ENCODE data around the gene EMP3. TPM values are rescaled to one million over a fixed set of nuclear protein-coding genes. Genes with fewer than 3 reads are reported as not detected.

EMP3 gene
- total RNA-seq, 1 experiment from 2014 or later: 8.9 TPM

DNA sequence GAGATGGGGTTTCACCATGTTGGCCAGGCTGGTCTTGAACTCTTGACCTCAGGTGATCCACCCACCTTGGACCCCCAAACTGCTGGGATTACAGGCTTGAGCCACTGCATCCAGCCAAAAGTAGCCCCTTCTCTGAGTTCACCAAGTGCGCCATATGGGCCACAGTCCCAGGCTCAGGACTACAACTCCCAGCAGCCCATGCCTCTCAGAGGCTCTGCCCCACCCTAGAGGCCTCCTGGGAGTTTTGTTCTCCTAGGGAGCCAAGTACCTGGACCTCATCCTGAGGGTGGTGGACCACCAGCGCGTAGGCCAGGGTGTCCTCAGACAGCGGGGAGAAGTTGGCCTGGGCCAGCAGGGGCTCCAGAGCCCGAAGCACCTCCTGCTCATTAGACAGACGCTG, 19.5 kb downstream of the EMP3 start (continued):
- TF ChIP-seq, protein P1, sequence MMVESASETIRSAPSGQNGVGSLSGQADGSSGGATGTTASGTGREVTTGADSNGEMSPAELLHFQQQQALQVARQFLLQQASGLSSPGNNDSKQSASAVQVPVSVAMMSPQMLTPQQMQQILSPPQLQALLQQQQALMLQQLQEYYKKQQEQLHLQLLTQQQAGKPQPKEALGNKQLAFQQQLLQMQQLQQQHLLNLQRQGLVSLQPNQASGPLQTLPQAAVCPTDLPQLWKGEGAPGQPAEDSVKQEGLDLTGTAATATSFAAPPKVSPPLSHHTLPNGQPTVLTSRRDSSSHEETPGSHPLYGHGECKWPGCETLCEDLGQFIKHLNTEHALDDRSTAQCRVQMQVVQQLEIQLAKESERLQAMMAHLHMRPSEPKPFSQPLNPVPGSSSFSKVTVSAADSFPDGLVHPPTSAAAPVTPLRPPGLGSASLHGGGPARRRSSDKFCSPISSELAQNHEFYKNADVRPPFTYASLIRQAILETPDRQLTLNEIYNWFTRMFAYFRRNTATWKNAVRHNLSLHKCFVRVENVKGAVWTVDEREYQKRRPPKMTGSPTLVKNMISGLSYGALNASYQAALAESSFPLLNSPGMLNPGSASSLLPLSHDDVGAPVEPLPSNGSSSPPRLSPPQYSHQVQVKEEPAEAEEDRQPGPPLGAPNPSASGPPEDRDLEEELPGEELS (CRISPR knock-in tag; IDR thresholded peaks at IDR 0.05): no peak

DNA sequence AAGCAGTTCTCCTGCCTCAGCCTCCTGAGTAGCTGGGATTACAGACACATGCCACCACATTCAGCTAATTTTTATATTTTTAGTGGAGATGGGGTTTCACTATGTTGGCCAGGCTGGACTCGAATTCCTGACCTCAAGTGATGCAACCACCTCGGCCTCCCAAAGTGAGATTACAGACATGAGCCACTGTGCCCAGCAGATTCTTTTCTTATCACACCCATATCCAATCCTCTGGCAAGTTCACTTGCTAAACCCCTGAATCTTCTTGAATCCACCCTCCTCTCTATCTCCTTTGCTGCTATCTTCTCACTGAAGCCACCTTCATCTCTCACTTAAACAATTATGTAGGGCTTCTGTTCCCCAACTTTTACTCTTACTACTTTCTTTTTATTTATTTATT, 20.8 kb downstream of the EMP3 start:
- H3K4me1 Mint-ChIP-seq: peaks cover 4% of the 10 kb centered on the region; the same call in 1 of the 2 replicates
- ChIA-PET POLR2A (no interaction called here), CTCF (interaction anchor here (2.0 to 3.5 kb wide), 3 partner anchors 13 to 32 kb away, joined by 5 to 20 read pairs (median 11); no protein-coding TSS in a partner anchor)
- no peaks in the 10 kb centered on the region; the same call in 1 of the 2 replicates for H3K27me3 Mint-ChIP-seq (ENCODE audit: low read depth)
- ATAC-seq (no peak), DNase-seq (ENCODE audit: low spot score) (no peak)
- no peaks in the 10 kb centered on the region for H3K9me3 Mint-ChIP-seq
- no peaks in the 10 kb centered on the region for H3K36me3 Mint-ChIP-seq
- no peak overlapping the region for H3K27ac Mint-ChIP-seq
- no peak overlapping the region for H3K4me3 Mint-ChIP-seq
- TF ChIP-seq ZNF317 (CRISPR knock-in tag; IDR thresholded peaks at IDR 0.05; ENCODE audit: borderline replicate concordance, low read depth): no peak
- no peak for TF ChIP-seq IRF2 (CRISPR knock-in tag; IDR thresholded peaks at IDR 0.05; ENCODE audit: borderline replicate concordance, low read depth)
- TF ChIP-seq KAT7 (CRISPR knock-in tag; IDR thresholded peaks at IDR 0.05; ENCODE audit: borderline replicate concordance): no peak
- TF ChIP-seq MYBL2 (CRISPR knock-in tag; IDR thresholded peaks at IDR 0.05): no peak
- TF ChIP-seq ZNF396 (CRISPR knock-in tag; IDR thresholded peaks at IDR 0.05; ENCODE audit: borderline replicate concordance): no peak
- no peak for TF ChIP-seq TEAD4 (CRISPR knock-in tag; IDR thresholded peaks at IDR 0.05)
- TF ChIP-seq ATF1 (CRISPR knock-in tag; IDR thresholded peaks at IDR 0.05): no peak
- TF ChIP-seq TEAD1 (CRISPR knock-in tag; IDR thresholded peaks at IDR 0.05): no peak
- no peak for TF ChIP-seq ZNF138 (CRISPR knock-in tag; conservative IDR thresholded peaks at IDR 0.05)
- no peak for TF ChIP-seq ZNF423 (CRISPR knock-in tag; IDR thresholded peaks at IDR 0.05)
- TF ChIP-seq OVOL2 (CRISPR knock-in tag; IDR thresholded peaks at IDR 0.05; ENCODE audit: borderline replicate concordance): no peak
- TF ChIP-seq TCF7 (CRISPR knock-in tag; IDR thresholded peaks at IDR 0.05; ENCODE audit: low read depth): no peak
- no peak for TF ChIP-seq ETV6 (CRISPR knock-in tag; IDR thresholded peaks at IDR 0.05)
- TF ChIP-seq, protein P1 (CRISPR knock-in tag; IDR thresholded peaks at IDR 0.05): no peak
- TF ChIP-seq, protein P2, sequence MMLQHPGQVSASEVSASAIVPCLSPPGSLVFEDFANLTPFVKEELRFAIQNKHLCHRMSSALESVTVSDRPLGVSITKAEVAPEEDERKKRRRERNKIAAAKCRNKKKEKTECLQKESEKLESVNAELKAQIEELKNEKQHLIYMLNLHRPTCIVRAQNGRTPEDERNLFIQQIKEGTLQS (CRISPR knock-in tag; conservative IDR thresholded peaks at IDR 0.05): no peak
- TF ChIP-seq, protein P3, sequence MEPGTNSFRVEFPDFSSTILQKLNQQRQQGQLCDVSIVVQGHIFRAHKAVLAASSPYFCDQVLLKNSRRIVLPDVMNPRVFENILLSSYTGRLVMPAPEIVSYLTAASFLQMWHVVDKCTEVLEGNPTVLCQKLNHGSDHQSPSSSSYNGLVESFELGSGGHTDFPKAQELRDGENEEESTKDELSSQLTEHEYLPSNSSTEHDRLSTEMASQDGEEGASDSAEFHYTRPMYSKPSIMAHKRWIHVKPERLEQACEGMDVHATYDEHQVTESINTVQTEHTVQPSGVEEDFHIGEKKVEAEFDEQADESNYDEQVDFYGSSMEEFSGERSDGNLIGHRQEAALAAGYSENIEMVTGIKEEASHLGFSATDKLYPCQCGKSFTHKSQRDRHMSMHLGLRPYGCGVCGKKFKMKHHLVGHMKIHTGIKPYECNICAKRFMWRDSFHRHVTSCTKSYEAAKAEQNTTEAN (CRISPR knock-in tag; IDR thresholded peaks at IDR 0.05): no peak
- TF ChIP-seq, protein P4, sequence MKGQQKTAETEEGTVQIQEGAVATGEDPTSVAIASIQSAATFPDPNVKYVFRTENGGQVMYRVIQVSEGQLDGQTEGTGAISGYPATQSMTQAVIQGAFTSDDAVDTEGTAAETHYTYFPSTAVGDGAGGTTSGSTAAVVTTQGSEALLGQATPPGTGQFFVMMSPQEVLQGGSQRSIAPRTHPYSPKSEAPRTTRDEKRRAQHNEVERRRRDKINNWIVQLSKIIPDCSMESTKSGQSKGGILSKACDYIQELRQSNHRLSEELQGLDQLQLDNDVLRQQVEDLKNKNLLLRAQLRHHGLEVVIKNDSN (CRISPR knock-in tag; IDR thresholded peaks at IDR 0.05): no peak
- TF ChIP-seq CREB1 (CRISPR knock-in tag; IDR thresholded peaks at IDR 0.05): no peak
- TF ChIP-seq, protein P5, sequence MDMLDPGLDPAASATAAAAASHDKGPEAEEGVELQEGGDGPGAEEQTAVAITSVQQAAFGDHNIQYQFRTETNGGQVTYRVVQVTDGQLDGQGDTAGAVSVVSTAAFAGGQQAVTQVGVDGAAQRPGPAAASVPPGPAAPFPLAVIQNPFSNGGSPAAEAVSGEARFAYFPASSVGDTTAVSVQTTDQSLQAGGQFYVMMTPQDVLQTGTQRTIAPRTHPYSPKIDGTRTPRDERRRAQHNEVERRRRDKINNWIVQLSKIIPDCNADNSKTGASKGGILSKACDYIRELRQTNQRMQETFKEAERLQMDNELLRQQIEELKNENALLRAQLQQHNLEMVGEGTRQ (CRISPR knock-in tag; IDR thresholded peaks at IDR 0.05): no peak
- TF ChIP-seq, protein P6, sequence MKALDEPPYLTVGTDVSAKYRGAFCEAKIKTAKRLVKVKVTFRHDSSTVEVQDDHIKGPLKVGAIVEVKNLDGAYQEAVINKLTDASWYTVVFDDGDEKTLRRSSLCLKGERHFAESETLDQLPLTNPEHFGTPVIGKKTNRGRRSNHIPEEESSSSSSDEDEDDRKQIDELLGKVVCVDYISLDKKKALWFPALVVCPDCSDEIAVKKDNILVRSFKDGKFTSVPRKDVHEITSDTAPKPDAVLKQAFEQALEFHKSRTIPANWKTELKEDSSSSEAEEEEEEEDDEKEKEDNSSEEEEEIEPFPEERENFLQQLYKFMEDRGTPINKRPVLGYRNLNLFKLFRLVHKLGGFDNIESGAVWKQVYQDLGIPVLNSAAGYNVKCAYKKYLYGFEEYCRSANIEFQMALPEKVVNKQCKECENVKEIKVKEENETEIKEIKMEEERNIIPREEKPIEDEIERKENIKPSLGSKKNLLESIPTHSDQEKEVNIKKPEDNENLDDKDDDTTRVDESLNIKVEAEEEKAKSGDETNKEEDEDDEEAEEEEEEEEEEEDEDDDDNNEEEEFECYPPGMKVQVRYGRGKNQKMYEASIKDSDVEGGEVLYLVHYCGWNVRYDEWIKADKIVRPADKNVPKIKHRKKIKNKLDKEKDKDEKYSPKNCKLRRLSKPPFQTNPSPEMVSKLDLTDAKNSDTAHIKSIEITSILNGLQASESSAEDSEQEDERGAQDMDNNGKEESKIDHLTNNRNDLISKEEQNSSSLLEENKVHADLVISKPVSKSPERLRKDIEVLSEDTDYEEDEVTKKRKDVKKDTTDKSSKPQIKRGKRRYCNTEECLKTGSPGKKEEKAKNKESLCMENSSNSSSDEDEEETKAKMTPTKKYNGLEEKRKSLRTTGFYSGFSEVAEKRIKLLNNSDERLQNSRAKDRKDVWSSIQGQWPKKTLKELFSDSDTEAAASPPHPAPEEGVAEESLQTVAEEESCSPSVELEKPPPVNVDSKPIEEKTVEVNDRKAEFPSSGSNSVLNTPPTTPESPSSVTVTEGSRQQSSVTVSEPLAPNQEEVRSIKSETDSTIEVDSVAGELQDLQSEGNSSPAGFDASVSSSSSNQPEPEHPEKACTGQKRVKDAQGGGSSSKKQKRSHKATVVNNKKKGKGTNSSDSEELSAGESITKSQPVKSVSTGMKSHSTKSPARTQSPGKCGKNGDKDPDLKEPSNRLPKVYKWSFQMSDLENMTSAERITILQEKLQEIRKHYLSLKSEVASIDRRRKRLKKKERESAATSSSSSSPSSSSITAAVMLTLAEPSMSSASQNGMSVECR (CRISPR knock-in tag; IDR thresholded peaks at IDR 0.05; ENCODE audit: borderline replicate concordance): no peak

All from WTC11 (cell line).